OCI-LY7 (cell line): ENCODE data around the gene KDM4B. TPM values are rescaled to one million over a fixed set of nuclear protein-coding genes. Genes with fewer than 3 reads are reported as not detected.
"Not testable (repeated sequence)": the region's sequence is repeated elsewhere in the genome, so short reads cannot be mapped to it uniquely, and the experiment has no call there.

Experiments
- BruUV-seq: library from RNA; stranded (reverse); fragments of 400-500 nt; replicated peaks from 2 replicates; lab custom pipeline; 2021; lab: Mats Ljungman, UMichigan
- CTCF ChIA-PET: fragments of 300-600 bp; sonication (Branson Sonifier 250); formaldehyde crosslinking; loops from one replicate; lab custom pipeline; 2022; ENCODE audit warnings: antibody characterized with exemption; ENCODE audit not compliant: unreplicated experiment; lab: Charles Lee
- POLR2A ChIA-PET: fragments of 300-600 bp; sonication (Branson Sonifier 250); formaldehyde crosslinking; loops from one replicate; lab custom pipeline; 2022; ENCODE audit warnings: antibody characterized with exemption; lab: Charles Lee
- DNase-seq: peaks from one replicate; pipeline ENCODE4 v3.0.0-alpha.2; 2015; ENCODE audit warnings: low spot score
- H2AFZ ChIP-seq: fragments of 200-600 bp; sonication (generic), shearing (Covaris generic); 2 replicates; pipeline ENCODE4 v1.6.1; 2014; ENCODE audit warnings: mild to moderate bottlenecking, antibody characterized with exemption, low read length, moderate library complexity
- H3K27ac ChIP-seq: fragments of 200-600 bp; sonication (generic); 2 replicates; pipeline ENCODE4 v1.5.1; 2014; ENCODE audit warnings: mixed run types, low read depth, mild to moderate bottlenecking, moderate library complexity, low read length, inconsistent platforms; ENCODE audit not compliant: poor library complexity, severe bottlenecking
- H3K36me3 ChIP-seq: fragments of 200-600 bp; sonication (generic); 2 replicates; pipeline ENCODE4 v1.6.1; 2014; ENCODE audit warnings: mild to moderate bottlenecking, antibody characterized with exemption, low read length, moderate library complexity, mixed read lengths; ENCODE audit not compliant: insufficient read depth
- H3K4me1 ChIP-seq: fragments of 200-600 bp; sonication (generic); 2 replicates; pipeline ENCODE4 v1.5.1; 2014; ENCODE audit warnings: mild to moderate bottlenecking, low read length; ENCODE audit not compliant: insufficient read depth, poor library complexity, severe bottlenecking
- H3K4me2 ChIP-seq: fragments of 200-600 bp; sonication (generic); 2 replicates; pipeline ENCODE4 v1.6.1; 2014; ENCODE audit warnings: mild to moderate bottlenecking, low read length
- H3K4me3 ChIP-seq: fragments of 200-600 bp; sonication (generic); 2 replicates; pipeline ENCODE4 v1.5.1; 2014; ENCODE audit warnings: mild to moderate bottlenecking, low read depth, low read length; ENCODE audit not compliant: poor library complexity, severe bottlenecking
- H3K79me2 ChIP-seq: fragments of 200-600 bp; sonication (generic); 2 replicates; pipeline ENCODE4 v1.6.1; 2016; ENCODE audit warnings: low read depth, mild to moderate bottlenecking, low read length, moderate library complexity, mixed read lengths; ENCODE audit not compliant: insufficient read depth
- H3K9me2 ChIP-seq: fragments of 200-600 bp; sonication (generic); 2 replicates; pipeline ENCODE4 v1.6.1; 2016; ENCODE audit warnings: mild to moderate bottlenecking, low read length, mixed read lengths; ENCODE audit not compliant: insufficient read depth
- H3K9me3 ChIP-seq: fragments of 200-600 bp; sonication (generic); 2 replicates; pipeline ENCODE4 v1.6.1; 2014; ENCODE audit warnings: mild to moderate bottlenecking, mixed run types, low read length, mixed read lengths
- H4K20me1 ChIP-seq: fragments of 200-600 bp; sonication (generic); 2 replicates; pipeline ENCODE4 v1.6.1; 2014; ENCODE audit warnings: mild to moderate bottlenecking, antibody characterized with exemption, low read length, moderate library complexity, mixed read lengths; ENCODE audit not compliant: insufficient read depth
- EZH2phosphoT487 ChIP-seq: fragments of 200-600 bp; sonication (generic); IDR thresholded peaks from 2 replicates; pipeline ENCODE4 v1.6.1; 2018; ENCODE audit warnings: low read depth, borderline replicate concordance, mild to moderate bottlenecking, mixed run types, antibody characterized with exemption, low read length, moderate library complexity, mixed read lengths
- intact Hi-C: fragments of 100-400 bp; cut with micrococcal nuclease; formaldehyde crosslinking; loops from one replicate; pipeline ENCODE4 v1.10.0; 2022; ENCODE audit not compliant: unreplicated experiment
- total RNA-seq, 2 experiments: library from RNA; depleted of rRNA in 1 of 2; stranded (reverse); fragments of >200 nt in 1 of 2; shearing (Covaris generic) in 1 of 2; gene quantifications; 2 replicates each; pipeline ENCODE4 v1.2.3, GENCODE V29; 2014 to 2022
- TF ChIP-seq, protein P1 (sequence below): fragments of 200-600 bp; sonication (generic); conservative IDR thresholded peaks from 2 replicates; pipeline ENCODE4 v1.5.1; 2014; ENCODE audit warnings: mild to moderate bottlenecking, antibody characterized with exemption, low read length, moderate library complexity, mixed read lengths

KDM4B gene
- total RNA-seq, 2 experiments from 2014 or later = 24.3 to 44.2 TPM

DNA sequence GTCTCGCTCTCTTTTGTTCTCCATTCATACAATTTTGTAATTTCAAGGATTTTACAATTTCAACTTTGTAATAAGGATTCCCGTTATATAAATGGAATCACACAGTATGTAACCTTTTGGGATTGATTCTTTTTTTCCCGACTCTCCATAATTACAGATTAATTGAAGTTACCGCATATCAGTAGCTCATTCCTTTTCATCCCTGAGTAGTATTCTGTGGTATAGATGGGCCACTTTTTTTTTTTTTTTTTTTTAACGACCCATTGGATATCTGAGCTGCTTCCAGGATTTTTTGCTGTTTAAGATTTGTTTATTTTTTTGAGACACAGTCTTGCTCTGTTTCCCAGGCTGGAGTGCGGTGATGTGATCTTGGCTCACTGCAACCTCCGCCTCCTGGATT, 31.9 kb upstream of the KDM4B start:
- Histone ChIP-seq H3K27ac (no peak overlapping the region), H3K36me3 (peaks cover 99% of the 10 kb centered on the region), H4K20me1 (peaks cover 5% of the 10 kb centered on the region), H2AFZ (no peak overlapping the region), H3K4me1 (no peaks in the 10 kb centered on the region), H3K4me3 (no peak overlapping the region), H3K79me2 (peaks cover 26% of the 10 kb centered on the region; the same call in 1 of the 2 replicates), H3K4me2 (no peak overlapping the region), H3K9me3 (no peaks in the 10 kb centered on the region), H3K9me2 (no peaks in the 10 kb centered on the region)
- POLR2A ChIA-PET = interaction anchor here (0.7 kb wide), 1 partner anchor 94 kb away, joined by 3 read pairs; no protein-coding TSS in a partner anchor
- intact Hi-C loops = no loop called here
- CTCF ChIA-PET = no interaction called here
- no peak for TF ChIP-seq EZH2phosphoT487
- TF ChIP-seq, protein P1, sequence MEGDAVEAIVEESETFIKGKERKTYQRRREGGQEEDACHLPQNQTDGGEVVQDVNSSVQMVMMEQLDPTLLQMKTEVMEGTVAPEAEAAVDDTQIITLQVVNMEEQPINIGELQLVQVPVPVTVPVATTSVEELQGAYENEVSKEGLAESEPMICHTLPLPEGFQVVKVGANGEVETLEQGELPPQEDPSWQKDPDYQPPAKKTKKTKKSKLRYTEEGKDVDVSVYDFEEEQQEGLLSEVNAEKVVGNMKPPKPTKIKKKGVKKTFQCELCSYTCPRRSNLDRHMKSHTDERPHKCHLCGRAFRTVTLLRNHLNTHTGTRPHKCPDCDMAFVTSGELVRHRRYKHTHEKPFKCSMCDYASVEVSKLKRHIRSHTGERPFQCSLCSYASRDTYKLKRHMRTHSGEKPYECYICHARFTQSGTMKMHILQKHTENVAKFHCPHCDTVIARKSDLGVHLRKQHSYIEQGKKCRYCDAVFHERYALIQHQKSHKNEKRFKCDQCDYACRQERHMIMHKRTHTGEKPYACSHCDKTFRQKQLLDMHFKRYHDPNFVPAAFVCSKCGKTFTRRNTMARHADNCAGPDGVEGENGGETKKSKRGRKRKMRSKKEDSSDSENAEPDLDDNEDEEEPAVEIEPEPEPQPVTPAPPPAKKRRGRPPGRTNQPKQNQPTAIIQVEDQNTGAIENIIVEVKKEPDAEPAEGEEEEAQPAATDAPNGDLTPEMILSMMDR = no peak
- BruUV-seq = no TSS peak
- DNase-seq = no peak

DNA sequence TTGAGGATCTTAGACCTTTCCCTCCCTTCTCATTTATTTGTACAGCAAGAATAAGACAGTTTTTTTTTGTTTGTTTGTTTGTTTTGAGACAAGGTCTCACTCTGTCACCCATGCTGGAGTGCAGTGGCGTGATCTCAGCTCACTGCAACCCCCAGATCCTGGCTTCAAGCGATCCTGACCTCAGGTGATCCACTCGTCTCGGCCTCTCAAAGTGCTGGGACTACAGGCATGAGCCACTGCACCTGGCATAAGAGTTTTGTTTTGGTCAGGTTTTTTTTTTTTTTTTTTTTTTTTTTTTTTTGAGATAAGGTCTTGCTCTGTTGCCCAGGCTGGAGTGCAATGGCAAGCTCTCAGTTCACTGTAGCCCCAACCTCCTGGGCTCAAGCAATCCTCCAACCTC, 30.5 kb upstream of the KDM4B start:
- Histone ChIP-seq H3K79me2 (peaks cover 26% of the 10 kb centered on the region; the same call in 1 of the 2 replicates), H3K36me3 (peaks cover 99% of the 10 kb centered on the region)
- H3K9me2 ChIP-seq, BruUV-seq, DNase-seq, H3K4me2 ChIP-seq, H3K4me1 ChIP-seq, H3K4me3 ChIP-seq, H2AFZ ChIP-seq, H3K27ac ChIP-seq, intact Hi-C loops, H4K20me1 ChIP-seq, CTCF ChIA-PET, H3K9me3 ChIP-seq: not testable (repeated sequence)
- POLR2A ChIA-PET = interaction anchor here (0.6 kb wide), 1 partner anchor 189 kb away, joined by 4 read pairs; no protein-coding TSS in a partner anchor

DNA sequence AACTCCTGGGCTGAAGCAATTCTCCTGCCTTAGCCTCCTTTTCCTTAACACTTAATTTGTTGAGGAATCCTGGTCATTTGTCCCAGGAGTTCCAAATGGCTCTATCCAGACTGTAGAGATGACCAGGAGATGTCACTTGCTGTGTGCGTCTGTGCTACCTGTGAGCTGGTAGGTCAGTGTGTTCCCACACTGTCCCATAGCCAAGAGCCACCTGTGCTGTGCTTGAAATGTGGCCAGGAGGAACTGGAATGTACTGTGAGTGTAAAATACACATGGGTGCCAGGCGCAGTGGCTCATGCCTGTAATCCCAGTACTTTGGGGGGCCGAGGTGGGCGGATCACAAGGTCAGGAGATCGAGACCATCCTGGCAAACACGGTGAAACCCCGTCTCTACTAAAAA, 29.4 kb upstream of the KDM4B start:
- TF ChIP-seq, protein P1 = no peak
- TF ChIP-seq EZH2phosphoT487 = no peak
- Histone ChIP-seq H3K4me3 (no peak overlapping the region), H3K9me3 (no peaks in the 10 kb centered on the region), H4K20me1 (peaks cover 5% of the 10 kb centered on the region), H3K4me2 (no peak overlapping the region), H3K79me2 (peaks cover 23% of the 10 kb centered on the region; the same call in 1 of the 2 replicates), H3K9me2 (no peaks in the 10 kb centered on the region), H3K36me3 (peaks cover 99% of the 10 kb centered on the region), H3K4me1 (no peaks in the 10 kb centered on the region), H2AFZ (no peak overlapping the region), H3K27ac (no peak overlapping the region)
- ChIA-PET POLR2A (no interaction called here), CTCF (no interaction called here)
- no peak for DNase-seq
- no TSS peak for BruUV-seq
- intact Hi-C loops = no loop called here

DNA sequence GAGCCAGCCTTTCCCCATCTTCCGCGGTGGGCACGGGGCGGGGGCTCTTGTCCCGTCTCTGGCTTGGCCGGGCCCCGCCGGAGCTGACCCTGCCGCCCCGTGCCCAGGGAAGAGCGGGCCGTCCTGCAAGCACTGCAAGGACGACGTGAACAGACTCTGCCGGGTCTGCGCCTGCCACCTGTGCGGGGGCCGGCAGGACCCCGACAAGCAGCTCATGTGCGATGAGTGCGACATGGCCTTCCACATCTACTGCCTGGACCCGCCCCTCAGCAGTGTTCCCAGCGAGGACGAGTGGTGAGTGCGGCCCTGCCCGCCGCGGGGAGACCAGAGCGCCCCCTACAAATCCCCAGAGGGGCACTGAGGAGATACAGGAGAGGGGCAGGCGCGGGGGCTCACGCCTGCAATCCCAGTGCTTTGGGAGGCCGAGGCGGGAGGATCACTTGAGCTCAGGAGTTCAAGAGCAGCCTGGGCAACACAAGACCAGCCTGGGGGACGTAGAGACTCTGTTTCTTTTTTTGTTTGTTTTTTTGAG, 27.2 kb upstream of the KDM4B start:
- H3K4me1 ChIP-seq, H2AFZ ChIP-seq, H3K9me3 ChIP-seq, H3K4me2 ChIP-seq, H3K9me2 ChIP-seq, H4K20me1 ChIP-seq, BruUV-seq, POLR2A ChIA-PET, H3K4me3 ChIP-seq, DNase-seq, H3K27ac ChIP-seq, intact Hi-C loops: not testable (repeated sequence)
- Histone ChIP-seq H3K79me2 (peaks cover 22% of the 10 kb centered on the region; the same call in 1 of the 2 replicates), H3K36me3 (peaks cover 99% of the 10 kb centered on the region)
- CTCF ChIA-PET = interaction anchor here (0.6 kb wide), 1 partner anchor 74 kb away, joined by 3 read pairs; no protein-coding TSS in a partner anchor

DNA sequence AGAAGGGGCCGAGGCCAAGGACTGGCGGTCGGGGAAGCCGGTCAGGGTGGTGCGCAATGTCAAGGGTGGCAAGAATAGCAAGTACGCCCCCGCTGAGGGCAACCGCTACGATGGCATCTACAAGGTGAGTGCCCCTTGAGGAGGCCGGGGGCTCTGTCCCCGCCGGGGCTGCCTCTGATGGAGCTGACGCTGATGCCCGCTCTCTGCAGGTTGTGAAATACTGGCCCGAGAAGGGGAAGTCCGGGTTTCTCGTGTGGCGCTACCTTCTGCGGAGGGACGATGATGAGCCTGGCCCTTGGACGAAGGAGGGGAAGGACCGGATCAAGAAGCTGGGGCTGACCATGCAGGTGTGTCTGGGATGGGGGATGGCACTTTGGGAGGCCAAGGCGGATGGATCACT, 18.3 kb upstream of the KDM4B start:
- H2AFZ ChIP-seq, H3K4me3 ChIP-seq, POLR2A ChIA-PET, H3K79me2 ChIP-seq, DNase-seq, CTCF ChIA-PET, BruUV-seq, intact Hi-C loops, H3K4me1 ChIP-seq, H3K9me2 ChIP-seq, H4K20me1 ChIP-seq, H3K4me2 ChIP-seq, H3K9me3 ChIP-seq, H3K27ac ChIP-seq: not testable (repeated sequence)
- H3K36me3 ChIP-seq = peaks cover 97% of the 10 kb centered on the region
